WTC11 (cell line): Measurements from ENCODE around the gene KHSRP. TPM values are rescaled to one million over a fixed set of nuclear protein-coding genes. Genes with fewer than 3 reads are reported as not detected.

Experiments used
- AFF4 ChIP-seq: sonication (generic); formaldehyde crosslinking; IDR thresholded peaks from 2 replicates; pipeline ENCODE4 v1.8.1; 2023; ENCODE audit warnings: mild to moderate bottlenecking, missing genetic modification reagents, borderline replicate concordance
- ESRRA ChIP-seq: sonication (generic); formaldehyde crosslinking; IDR thresholded peaks from 2 replicates; pipeline ENCODE4 v1.8.1; 2022; ENCODE audit warnings: mild to moderate bottlenecking, missing genetic modification reagents, borderline replicate concordance
- ETV6 ChIP-seq: sonication (generic); formaldehyde crosslinking; IDR thresholded peaks from 2 replicates; pipeline ENCODE4 v1.8.1; 2022; ENCODE audit warnings: mild to moderate bottlenecking, missing genetic modification reagents
- FOXK1 ChIP-seq: sonication (generic); formaldehyde crosslinking; IDR thresholded peaks from 2 replicates; pipeline ENCODE4 v1.8.0; 2022; ENCODE audit warnings: mild to moderate bottlenecking, moderate library complexity, missing genetic modification reagents
- GRHL2 ChIP-seq: fragments of 250-450 bp; sonication (Bioruptor Pico); IDR thresholded peaks from 2 replicates; pipeline ENCODE4 v1.8.0; 2022; ENCODE audit warnings: mild to moderate bottlenecking, moderate library complexity; ENCODE audit not compliant: insufficient replicate concordance, severe bottlenecking
- JAZF1 ChIP-seq: fragments of 250-450 bp; sonication (Bioruptor Pico); IDR thresholded peaks from 2 replicates; pipeline ENCODE4 v1.9.0; 2021; ENCODE audit warnings: moderate library complexity, mild to moderate bottlenecking, inconsistent platforms
- MAX ChIP-seq: sonication (generic); formaldehyde crosslinking; IDR thresholded peaks from 2 replicates; pipeline ENCODE4 v1.8.0; 2022; ENCODE audit warnings: mild to moderate bottlenecking, missing genetic modification reagents
- MXD4 ChIP-seq: fragments of 250-450 bp; sonication (Bioruptor Pico); IDR thresholded peaks from 2 replicates; pipeline ENCODE4 v1.8.0; 2021; ENCODE audit warnings: mild to moderate bottlenecking, moderate library complexity, borderline replicate concordance
- MYBL2 ChIP-seq: sonication (generic); formaldehyde crosslinking; IDR thresholded peaks from 2 replicates; pipeline ENCODE4 v1.8.1; 2023; ENCODE audit warnings: mild to moderate bottlenecking, moderate library complexity, missing genetic modification reagents
- NFATC4 ChIP-seq: fragments of 250-450 bp; sonication (Bioruptor Pico); IDR thresholded peaks from 2 replicates; pipeline ENCODE4 v1.9.0; 2021; ENCODE audit warnings: mild to moderate bottlenecking
- NFE2L1 ChIP-seq: sonication (generic); formaldehyde crosslinking; IDR thresholded peaks from 2 replicates; pipeline ENCODE4 v1.8.1; 2023; ENCODE audit warnings: missing genetic modification reagents
- NFYB ChIP-seq: sonication (generic); formaldehyde crosslinking; conservative IDR thresholded peaks from 2 replicates; pipeline ENCODE4 v1.8.0; 2022; ENCODE audit warnings: low read depth, missing genetic modification reagents
- NR2C2 ChIP-seq: sonication (generic); formaldehyde crosslinking; IDR thresholded peaks from 2 replicates; pipeline ENCODE4 v1.8.0; 2022; ENCODE audit warnings: mild to moderate bottlenecking, missing genetic modification reagents
- ZNF281 ChIP-seq: sonication (generic); formaldehyde crosslinking; IDR thresholded peaks from 2 replicates; pipeline ENCODE4 v1.8.0; 2023; ENCODE audit warnings: mild to moderate bottlenecking, missing genetic modification reagents
- ZNF423 ChIP-seq: fragments of 250-450 bp; sonication (Bioruptor Pico); IDR thresholded peaks from 2 replicates; pipeline ENCODE4 v2.1.2; 2022; ENCODE audit warnings: mild to moderate bottlenecking, moderate library complexity
- total RNA-seq: library from RNA; stranded (reverse); gene quantifications from 3 replicates; pipeline ENCODE4 v1.2.3, GENCODE V29; 2021
- TF ChIP-seq, protein P1 (sequence below): fragments of 250-450 bp; sonication (Bioruptor Pico); IDR thresholded peaks from 2 replicates; pipeline ENCODE4 v1.9.0; 2021; ENCODE audit warnings: moderate library complexity, mild to moderate bottlenecking, inconsistent platforms, borderline replicate concordance
- TF ChIP-seq, protein P2 (sequence below): sonication (generic); formaldehyde crosslinking; IDR thresholded peaks from 2 replicates; pipeline ENCODE4 v1.8.0; 2023; ENCODE audit warnings: missing genetic modification reagents
- TF ChIP-seq, protein P3 (sequence below): sonication (generic); formaldehyde crosslinking; IDR thresholded peaks from 2 replicates; pipeline ENCODE4 v1.8.0; 2022; ENCODE audit warnings: missing genetic modification reagents
- TF ChIP-seq, protein P4 (sequence below): sonication (generic); formaldehyde crosslinking; IDR thresholded peaks from 2 replicates; pipeline ENCODE4 v1.8.1; 2023; ENCODE audit warnings: mild to moderate bottlenecking, missing genetic modification reagents
- TF ChIP-seq, protein P5 (sequence below): sonication (generic); formaldehyde crosslinking; IDR thresholded peaks from 2 replicates; pipeline ENCODE4 v1.8.0; 2023; ENCODE audit warnings: missing genetic modification reagents, mild to moderate bottlenecking, borderline replicate concordance

KHSRP gene
- total RNA-seq, 1 experiment from 2014 or later: 572 TPM

DNA sequence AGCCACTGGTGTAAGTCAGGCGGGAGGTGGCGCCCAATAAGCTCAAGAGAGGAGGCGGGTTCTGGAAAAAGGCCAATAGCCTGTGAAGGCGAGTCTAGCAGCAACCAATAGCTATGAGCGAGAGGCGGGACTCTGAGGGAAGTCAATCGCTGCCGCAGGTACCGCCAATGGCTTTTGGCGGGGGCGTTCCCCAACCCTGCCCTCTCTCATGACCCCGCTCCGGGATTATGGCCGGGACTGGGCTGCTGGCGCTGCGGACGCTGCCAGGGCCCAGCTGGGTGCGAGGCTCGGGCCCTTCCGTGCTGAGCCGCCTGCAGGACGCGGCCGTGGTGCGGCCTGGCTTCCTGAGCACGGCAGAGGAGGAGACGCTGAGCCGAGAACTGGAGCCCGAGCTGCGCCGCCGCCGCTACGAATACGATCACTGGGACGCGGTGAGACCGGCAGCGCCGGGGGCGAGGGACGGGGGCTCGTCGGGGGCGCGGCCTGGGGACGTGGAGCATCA, 52.0 kb downstream of the KHSRP start, which contains the start of gene ALKBH7 (continued):
- TF ChIP-seq, protein P1, sequence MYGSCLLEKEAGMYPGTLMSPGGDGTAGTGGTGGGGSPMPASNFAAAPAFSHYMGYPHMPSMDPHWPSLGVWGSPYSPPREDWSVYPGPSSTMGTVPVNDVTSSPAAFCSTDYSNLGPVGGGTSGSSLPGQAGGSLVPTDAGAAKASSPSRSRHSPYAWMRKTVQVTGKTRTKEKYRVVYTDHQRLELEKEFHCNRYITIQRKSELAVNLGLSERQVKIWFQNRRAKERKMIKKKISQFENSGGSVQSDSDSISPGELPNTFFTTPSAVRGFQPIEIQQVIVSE: no peak
- TF ChIP-seq NFYB (CRISPR knock-in tag): peak; percentile 100
- TF ChIP-seq MXD4 (CRISPR knock-in tag): no peak
- peak; percentile 82; the same call in 1 of the 2 replicates for TF ChIP-seq ESRRA (CRISPR knock-in tag)
- TF ChIP-seq MYBL2 (CRISPR knock-in tag): no peak
- TF ChIP-seq ETV6 (CRISPR knock-in tag): 0 out of 2 replicates have a peak, but pooled peaks have one; percentile 17
- TF ChIP-seq, protein P2, sequence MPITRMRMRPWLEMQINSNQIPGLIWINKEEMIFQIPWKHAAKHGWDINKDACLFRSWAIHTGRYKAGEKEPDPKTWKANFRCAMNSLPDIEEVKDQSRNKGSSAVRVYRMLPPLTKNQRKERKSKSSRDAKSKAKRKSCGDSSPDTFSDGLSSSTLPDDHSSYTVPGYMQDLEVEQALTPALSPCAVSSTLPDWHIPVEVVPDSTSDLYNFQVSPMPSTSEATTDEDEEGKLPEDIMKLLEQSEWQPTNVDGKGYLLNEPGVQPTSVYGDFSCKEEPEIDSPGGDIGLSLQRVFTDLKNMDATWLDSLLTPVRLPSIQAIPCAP (CRISPR knock-in tag): no peak
- TF ChIP-seq NFE2L1: no peak
- TF ChIP-seq, protein P3, sequence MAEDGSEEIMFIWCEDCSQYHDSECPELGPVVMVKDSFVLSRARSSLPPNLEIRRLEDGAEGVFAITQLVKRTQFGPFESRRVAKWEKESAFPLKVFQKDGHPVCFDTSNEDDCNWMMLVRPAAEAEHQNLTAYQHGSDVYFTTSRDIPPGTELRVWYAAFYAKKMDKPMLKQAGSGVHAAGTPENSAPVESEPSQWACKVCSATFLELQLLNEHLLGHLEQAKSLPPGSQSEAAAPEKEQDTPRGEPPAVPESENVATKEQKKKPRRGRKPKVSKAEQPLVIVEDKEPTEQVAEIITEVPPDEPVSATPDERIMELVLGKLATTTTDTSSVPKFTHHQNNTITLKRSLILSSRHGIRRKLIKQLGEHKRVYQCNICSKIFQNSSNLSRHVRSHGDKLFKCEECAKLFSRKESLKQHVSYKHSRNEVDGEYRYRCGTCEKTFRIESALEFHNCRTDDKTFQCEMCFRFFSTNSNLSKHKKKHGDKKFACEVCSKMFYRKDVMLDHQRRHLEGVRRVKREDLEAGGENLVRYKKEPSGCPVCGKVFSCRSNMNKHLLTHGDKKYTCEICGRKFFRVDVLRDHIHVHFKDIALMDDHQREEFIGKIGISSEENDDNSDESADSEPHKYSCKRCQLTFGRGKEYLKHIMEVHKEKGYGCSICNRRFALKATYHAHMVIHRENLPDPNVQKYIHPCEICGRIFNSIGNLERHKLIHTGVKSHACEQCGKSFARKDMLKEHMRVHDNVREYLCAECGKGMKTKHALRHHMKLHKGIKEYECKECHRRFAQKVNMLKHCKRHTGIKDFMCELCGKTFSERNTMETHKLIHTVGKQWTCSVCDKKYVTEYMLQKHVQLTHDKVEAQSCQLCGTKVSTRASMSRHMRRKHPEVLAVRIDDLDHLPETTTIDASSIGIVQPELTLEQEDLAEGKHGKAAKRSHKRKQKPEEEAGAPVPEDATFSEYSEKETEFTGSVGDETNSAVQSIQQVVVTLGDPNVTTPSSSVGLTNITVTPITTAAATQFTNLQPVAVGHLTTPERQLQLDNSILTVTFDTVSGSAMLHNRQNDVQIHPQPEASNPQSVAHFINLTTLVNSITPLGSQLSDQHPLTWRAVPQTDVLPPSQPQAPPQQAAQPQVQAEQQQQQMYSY (CRISPR knock-in tag): no peak
- TF ChIP-seq AFF4: no peak
- TF ChIP-seq, protein P4, sequence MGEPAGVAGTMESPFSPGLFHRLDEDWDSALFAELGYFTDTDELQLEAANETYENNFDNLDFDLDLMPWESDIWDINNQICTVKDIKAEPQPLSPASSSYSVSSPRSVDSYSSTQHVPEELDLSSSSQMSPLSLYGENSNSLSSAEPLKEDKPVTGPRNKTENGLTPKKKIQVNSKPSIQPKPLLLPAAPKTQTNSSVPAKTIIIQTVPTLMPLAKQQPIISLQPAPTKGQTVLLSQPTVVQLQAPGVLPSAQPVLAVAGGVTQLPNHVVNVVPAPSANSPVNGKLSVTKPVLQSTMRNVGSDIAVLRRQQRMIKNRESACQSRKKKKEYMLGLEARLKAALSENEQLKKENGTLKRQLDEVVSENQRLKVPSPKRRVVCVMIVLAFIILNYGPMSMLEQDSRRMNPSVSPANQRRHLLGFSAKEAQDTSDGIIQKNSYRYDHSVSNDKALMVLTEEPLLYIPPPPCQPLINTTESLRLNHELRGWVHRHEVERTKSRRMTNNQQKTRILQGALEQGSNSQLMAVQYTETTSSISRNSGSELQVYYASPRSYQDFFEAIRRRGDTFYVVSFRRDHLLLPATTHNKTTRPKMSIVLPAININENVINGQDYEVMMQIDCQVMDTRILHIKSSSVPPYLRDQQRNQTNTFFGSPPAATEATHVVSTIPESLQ: no peak
- TF ChIP-seq MAX: 0 out of 2 replicates have a peak, but pooled peaks have one; percentile 52
- no peak for TF ChIP-seq NFATC4 (CRISPR knock-in tag)
- no peak for TF ChIP-seq ZNF281
- TF ChIP-seq GRHL2 (CRISPR knock-in tag): no peak
- TF ChIP-seq FOXK1: 0 out of 2 replicates have a peak, but pooled peaks have one; percentile 27
- TF ChIP-seq, protein P5, sequence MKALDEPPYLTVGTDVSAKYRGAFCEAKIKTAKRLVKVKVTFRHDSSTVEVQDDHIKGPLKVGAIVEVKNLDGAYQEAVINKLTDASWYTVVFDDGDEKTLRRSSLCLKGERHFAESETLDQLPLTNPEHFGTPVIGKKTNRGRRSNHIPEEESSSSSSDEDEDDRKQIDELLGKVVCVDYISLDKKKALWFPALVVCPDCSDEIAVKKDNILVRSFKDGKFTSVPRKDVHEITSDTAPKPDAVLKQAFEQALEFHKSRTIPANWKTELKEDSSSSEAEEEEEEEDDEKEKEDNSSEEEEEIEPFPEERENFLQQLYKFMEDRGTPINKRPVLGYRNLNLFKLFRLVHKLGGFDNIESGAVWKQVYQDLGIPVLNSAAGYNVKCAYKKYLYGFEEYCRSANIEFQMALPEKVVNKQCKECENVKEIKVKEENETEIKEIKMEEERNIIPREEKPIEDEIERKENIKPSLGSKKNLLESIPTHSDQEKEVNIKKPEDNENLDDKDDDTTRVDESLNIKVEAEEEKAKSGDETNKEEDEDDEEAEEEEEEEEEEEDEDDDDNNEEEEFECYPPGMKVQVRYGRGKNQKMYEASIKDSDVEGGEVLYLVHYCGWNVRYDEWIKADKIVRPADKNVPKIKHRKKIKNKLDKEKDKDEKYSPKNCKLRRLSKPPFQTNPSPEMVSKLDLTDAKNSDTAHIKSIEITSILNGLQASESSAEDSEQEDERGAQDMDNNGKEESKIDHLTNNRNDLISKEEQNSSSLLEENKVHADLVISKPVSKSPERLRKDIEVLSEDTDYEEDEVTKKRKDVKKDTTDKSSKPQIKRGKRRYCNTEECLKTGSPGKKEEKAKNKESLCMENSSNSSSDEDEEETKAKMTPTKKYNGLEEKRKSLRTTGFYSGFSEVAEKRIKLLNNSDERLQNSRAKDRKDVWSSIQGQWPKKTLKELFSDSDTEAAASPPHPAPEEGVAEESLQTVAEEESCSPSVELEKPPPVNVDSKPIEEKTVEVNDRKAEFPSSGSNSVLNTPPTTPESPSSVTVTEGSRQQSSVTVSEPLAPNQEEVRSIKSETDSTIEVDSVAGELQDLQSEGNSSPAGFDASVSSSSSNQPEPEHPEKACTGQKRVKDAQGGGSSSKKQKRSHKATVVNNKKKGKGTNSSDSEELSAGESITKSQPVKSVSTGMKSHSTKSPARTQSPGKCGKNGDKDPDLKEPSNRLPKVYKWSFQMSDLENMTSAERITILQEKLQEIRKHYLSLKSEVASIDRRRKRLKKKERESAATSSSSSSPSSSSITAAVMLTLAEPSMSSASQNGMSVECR (CRISPR knock-in tag): peak; percentile 60; the same call in 1 of the 2 replicates
- TF ChIP-seq ZNF423: no peak
- no peak for TF ChIP-seq JAZF1
- no peak for TF ChIP-seq NR2C2 (CRISPR knock-in tag)
